H7 (cell line): Measurements from ENCODE around the gene HJV. TPM values are rescaled to one million over a fixed set of nuclear protein-coding genes. Genes with fewer than 3 reads are reported as not detected.

Experiments used
- DNase-seq: peaks from one replicate; pipeline ENCODE4 v3.0.0; 2012
- H3K27me3 ChIP-seq: 2 replicates; pipeline ENCODE4 v1.6.0; 2011; ENCODE audit warnings: mild to moderate bottlenecking, low read length; ENCODE audit not compliant: control insufficient read depth, insufficient read depth
- H3K36me3 ChIP-seq: replicated peaks from 2 replicates; pipeline ENCODE4 v1.5.1; 2011; ENCODE audit warnings: low read length; ENCODE audit not compliant: control insufficient read depth, insufficient read depth
- H3K4me3 ChIP-seq: 2 replicates; pipeline ENCODE4 v1.5.1; 2011; ENCODE audit warnings: low read depth, mild to moderate bottlenecking, control low read depth, low read length, moderate library complexity; ENCODE audit not compliant: insufficient read depth
- total RNA-seq: library from RNA; depleted of rRNA; stranded (reverse); fragments of >200 nt; shearing (Covaris generic); gene quantifications from 2 replicates; pipeline ENCODE4 v1.2.3, GENCODE V29; 2014

Gene HJV
- total RNA-seq, 1 experiment from 2014 or later, result 0.24 TPM

DNA sequence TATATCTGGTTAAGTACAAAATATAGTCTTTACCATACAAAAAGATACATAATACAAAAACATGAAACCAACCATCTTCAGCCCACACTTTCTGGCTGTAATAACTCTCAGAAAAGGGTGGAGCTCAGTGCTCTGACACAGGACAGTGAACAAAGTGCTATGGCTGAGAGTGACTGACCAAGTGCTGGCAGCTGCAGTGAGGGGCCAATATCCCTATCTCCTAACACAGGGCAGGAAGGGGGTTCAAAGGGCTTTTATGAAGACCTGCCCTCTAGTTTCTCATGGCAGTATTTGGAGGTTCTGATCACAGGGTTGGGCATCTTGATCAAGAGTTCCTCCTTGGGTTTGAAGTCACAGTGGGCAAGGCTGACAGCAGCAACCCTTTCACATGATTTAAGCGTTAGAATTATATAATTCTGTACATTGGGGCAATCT is 29.0 kb downstream of the HJV start:
- no peak overlapping the region for H3K4me3 ChIP-seq
- DNase-seq, result no peak
- peaks cover 2% of the 10 kb centered on the region; the same call in 1 of the 2 replicates for H3K27me3 ChIP-seq
- peaks cover 22% of the 10 kb centered on the region for H3K36me3 ChIP-seq

DNA sequence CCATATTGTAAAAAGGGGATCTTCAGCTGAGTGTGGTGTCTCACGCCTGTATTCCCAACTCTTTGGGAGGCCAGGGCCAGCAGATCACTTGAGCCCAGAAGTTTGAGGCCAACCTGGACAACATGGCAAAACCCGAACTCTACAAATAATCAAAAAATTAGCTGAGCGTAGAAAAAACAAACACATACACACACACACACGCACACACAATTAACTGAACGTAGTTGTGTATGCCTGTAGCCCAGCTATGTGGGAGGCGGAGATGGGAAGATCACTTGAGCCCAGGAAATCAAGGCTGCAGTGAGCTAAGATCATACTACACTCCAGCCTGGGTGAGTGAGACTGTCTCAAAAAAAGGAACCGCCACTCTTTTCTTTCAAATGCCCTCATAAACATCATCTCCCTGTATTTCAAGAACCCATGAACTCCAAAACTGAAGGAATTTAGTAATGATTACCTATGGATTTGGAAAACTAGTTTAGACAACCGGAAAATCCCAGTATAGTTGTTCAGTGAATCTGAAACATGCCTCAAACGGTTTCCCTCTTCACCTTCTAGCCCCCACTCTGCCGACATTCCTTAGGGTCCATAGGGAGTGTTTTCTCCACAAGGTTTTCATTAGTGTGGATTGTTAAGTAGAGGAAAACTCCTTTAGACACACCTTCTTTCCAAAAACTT is 29.7 kb downstream of the HJV start:
- DNase-seq, result no peak
- H3K4me3 ChIP-seq, result no peak overlapping the region

DNA sequence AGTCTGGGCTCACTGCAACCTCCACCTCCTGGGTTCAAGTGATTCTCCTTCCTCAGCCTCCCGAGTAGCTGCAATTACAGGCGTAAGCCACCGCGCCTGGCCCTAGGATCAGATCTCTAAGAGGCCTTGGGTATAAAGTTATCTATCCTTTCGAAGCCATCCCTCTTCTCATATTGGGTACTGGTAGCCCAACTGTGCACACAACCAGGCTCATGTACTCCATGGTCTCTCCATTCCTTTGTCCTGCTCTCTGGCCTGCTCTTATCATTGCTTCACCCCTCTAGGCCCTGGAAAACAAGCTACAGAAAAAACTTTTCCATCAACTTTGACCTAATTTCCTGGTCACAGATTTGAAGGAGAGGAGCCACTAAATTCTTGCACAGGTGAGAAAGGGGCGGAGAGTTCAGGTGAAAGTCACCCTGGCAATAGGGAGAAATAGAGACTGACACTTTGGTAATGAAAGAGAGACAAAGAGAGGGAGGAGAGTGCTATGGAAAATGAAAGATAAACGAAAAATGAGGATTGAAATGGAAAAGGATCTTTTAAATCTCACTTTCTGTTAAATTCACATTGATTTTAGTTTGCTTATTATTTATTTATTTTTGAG is 31.2 kb downstream of the HJV start:
- H3K27me3 ChIP-seq, result no peaks in the 10 kb centered on the region; the same call in 1 of the 2 replicates
- DNase-seq, result no peak
- no peak overlapping the region for H3K4me3 ChIP-seq
- peaks cover 22% of the 10 kb centered on the region for H3K36me3 ChIP-seq

More for the DNA sequence above, 29.7 kb downstream of the HJV start:
- H3K27me3 ChIP-seq, result peaks cover 2% of the 10 kb centered on the region; the same call in 1 of the 2 replicates
- H3K36me3 ChIP-seq, result peaks cover 22% of the 10 kb centered on the region

DNA sequence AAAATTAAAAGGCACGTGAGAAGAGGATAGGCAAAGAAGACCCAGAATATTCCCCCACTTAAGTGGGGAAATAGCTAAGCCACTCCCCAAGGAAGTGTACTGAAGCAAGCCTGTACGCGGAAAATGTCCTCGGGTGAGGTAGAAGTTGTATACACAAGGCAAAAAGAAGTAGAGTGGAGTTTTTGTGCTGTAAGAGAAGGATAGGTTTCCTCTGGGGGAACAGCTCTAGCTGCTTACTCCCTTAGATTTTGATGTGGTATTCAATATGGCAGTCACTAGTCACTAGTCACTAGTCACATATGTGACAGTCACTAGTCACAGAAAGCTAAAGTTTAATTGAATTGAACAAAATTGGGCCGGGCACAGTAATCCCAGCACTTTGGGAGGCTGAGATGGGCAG is 32.8 kb downstream of the HJV start:
- no peak overlapping the region for H3K4me3 ChIP-seq
- H3K27me3 ChIP-seq, result no peaks in the 10 kb centered on the region
- H3K36me3 ChIP-seq, result peaks cover 10% of the 10 kb centered on the region
- no peak for DNase-seq

DNA sequence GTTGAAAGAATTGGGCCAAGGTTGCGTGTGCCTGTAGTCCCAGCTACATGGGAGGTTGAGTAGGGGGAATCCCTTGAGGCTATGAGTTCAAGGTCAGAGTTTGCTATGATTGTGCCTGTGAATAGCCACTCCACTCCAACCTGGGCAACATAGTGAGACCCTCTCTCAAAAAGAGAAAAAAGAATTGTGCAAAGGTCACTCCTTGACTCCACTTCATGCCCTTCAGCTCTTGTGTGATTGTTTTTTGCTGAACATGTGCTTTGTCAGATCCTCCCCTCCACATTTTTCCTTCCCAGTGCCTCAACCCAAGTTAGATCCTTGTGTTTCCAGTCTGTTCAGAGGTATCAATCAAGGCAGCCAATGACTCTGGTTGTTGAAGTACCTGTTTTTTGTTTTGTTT is 33.6 kb downstream of the HJV start:
- H3K4me3 ChIP-seq, result no peak overlapping the region
- H3K27me3 ChIP-seq, result no peaks in the 10 kb centered on the region
- DNase-seq, result no peak
- peaks cover 2% of the 10 kb centered on the region; the same call in 1 of the 2 replicates for H3K36me3 ChIP-seq

DNA sequence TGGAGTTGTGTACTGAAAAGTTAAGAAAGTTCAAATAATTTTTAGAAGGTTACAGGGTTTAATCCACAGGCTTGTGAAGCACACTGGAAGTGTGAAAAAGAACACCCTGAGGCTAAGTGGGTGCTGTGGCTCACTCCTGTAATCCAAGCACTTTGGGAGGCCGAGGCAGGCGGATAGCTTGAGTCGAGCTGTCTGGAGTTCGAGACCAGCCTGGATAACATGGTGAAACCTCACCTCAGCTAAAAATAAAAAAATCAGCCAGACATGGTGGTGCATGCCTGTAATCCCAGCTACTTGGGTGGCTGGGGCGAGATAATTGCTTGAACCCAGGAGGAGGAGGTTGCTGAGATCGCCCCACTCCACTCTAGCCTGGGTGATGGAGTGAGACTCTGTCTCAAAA is 35.0 kb downstream of the HJV start:
- H3K36me3 ChIP-seq, result no peaks in the 10 kb centered on the region
- no peak for DNase-seq
- no peak overlapping the region for H3K4me3 ChIP-seq
- H3K27me3 ChIP-seq, result peaks cover 2% of the 10 kb centered on the region; the same call in 1 of the 2 replicates

DNA sequence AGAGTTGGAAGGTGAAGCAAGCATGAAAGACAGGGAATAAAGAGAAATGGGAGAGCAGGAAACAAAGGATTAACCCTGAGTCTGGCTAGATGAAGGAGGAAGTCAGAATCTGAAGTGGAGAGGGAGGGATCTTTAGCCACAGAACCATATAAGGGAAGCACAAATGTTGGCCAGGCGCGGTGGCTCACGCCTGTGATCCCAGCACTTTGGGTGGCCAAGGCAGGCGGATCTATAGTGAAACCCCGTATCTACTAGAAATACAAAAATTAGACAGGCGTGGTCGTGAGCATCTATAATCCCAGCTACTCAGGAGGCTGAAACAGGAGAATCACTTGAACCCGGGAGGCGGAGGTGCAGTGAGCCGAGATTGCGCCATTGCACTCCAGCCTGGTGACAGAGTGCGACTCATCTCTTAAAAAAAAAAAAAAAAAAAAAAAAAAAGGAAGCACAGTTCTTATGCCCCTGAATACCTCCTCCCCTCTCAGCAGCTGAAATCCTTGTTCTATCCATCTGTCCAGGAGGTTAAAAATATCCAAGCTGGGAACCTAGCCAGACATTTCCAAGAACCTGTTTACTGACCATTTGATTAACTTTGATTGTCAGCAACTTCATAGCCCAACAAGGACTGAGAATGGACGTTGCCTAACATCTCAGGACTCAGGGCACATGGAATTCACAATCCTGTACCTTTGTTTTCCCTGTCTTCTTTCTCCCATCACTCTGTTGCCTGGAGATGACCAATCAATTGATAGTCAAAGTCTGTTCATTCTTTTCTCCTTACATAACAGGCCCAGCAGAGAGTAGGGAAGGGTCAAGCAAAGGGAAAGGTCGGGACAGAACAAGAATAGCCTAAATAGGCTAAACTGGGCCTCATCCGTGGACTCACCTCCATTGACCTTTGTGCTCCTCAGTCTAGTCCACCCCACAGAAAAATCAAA is 35.8 kb downstream of the HJV start:
- no peak for DNase-seq
- Histone ChIP-seq H3K36me3 (no peaks in the 10 kb centered on the region), H3K27me3 (peaks cover 2% of the 10 kb centered on the region; the same call in 1 of the 2 replicates), H3K4me3 (no peak overlapping the region)

DNA sequence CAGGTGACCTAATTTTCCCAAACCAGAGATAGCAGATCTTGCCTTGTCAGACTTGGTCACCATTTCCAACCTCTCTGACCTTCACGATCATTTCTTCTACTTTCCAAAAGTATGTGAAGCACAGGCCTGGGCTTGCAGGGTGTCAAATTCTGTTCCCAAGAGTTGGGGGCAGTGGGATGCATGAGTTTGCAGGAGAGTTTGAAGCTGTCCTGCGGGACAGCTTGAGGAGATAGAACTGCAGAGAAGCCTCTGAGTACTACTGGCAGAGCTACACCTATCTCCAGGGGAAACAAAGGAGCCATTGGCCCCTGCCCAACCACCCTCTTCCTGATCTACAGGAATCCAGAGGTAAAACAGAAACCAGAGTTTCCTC is 36.4 kb downstream of the HJV start:
- no peak for DNase-seq
- no peaks in the 10 kb centered on the region for H3K36me3 ChIP-seq
- no peak overlapping the region for H3K4me3 ChIP-seq
- H3K27me3 ChIP-seq, result peaks cover 2% of the 10 kb centered on the region; the same call in 1 of the 2 replicates

DNA sequence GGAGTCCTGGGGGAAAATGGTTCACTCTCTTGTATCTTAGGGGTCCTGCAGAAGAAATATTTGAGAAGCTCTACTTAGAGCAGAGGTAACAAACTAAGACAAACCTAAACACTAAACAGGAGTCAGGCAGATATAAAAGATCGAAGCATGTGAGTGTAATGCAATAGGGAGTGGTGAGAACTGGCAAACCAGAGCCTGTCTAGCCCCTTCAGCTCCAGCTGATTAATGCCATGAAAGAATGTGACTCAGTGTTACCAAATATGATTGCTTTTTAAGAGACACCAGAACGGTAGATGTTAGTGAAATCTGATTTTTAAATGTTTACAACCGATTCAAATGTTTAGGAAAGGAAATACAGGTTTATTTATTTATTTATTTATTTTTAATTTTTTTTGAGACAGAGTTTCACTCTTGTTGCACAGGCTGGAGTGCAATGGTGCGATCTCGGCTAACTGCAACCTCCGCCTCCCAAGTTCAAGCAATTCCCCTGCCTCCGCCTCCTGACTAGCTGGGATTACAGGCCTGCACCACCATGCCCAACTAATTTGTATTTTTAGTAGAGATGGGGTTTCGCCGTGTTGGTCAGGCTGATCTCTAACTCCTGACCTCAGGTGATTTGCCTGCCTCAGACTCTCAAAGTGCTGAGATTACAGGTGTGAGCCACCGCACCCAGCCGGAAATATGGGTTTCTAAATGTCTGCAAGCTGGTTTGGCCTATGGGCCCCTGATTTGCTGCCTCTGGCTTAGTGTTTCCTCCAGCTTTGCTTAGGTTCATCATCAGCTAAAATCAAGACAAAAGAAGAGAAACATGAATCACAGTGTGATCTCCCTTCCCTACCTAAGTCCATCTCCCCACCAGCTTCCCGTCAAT is 37.3 kb downstream of the HJV start:
- H3K36me3 ChIP-seq, result no peaks in the 10 kb centered on the region
- DNase-seq, result no peak
- peaks cover 2% of the 10 kb centered on the region; the same call in 1 of the 2 replicates for H3K27me3 ChIP-seq
- H3K4me3 ChIP-seq, result no peak overlapping the region

DNA sequence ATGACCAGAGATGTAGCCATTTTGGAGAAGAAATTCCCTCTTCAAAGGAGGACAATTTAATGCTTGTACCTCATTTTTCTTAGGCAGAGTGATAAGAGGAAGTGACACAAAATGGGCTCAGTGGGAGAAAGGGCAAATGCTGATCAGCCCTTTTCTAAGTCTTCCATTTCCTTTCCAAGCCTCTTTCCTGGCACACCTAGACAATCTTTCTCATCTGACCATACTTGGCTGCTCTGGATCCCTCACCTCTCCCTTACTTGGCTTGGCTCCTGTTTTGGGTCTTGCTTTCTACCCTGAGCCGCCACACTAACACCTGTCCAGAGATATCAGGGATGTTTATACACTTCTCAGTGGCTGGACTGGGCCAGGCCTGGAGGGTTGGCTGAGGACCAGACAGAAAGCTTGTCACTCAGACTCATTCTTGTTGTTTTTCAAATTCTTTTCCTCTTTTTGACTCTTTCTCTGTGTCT is 38.3 kb downstream of the HJV start:
- no peak for DNase-seq
- Histone ChIP-seq H3K27me3 (peaks cover 2% of the 10 kb centered on the region; the same call in 1 of the 2 replicates), H3K4me3 (no peak overlapping the region), H3K36me3 (no peaks in the 10 kb centered on the region)

DNA sequence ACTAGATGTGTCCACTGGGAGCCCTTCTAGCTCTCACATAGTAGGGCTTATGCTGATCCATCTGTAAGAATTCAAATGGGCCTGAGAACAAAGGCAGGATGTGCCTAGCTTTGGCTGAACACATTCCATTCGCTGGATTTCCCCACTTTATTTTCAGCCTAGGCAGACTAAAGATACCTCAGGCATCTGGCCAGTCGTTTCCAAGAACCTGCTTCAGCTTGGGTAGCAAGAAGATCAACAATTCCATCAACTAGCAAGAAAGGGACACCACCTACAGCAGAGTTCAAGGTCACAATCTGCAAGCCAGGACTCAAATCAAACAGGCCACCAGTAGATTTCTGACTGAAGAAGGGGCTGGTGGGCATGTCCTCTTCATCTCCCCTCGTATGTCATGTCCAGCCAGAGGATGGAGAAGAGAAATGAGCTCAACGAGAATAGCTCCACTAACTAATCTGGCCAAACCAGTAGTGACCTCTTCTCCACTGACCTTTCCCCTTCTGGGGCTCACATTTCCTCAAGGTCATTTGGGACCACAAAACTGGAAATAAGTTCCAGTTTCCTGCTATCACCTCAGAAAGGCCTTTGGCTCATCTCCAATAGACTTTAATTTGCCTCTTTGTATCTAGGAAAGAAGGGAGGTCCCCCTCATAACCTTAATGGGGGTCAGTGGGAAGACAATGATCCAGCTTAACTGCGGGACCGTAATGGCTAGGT is 39.4 kb downstream of the HJV start:
- no peak overlapping the region for H3K4me3 ChIP-seq
- peaks cover 2% of the 10 kb centered on the region; the same call in 1 of the 2 replicates for H3K27me3 ChIP-seq
- no peaks in the 10 kb centered on the region for H3K36me3 ChIP-seq
- DNase-seq, result no peak

DNA sequence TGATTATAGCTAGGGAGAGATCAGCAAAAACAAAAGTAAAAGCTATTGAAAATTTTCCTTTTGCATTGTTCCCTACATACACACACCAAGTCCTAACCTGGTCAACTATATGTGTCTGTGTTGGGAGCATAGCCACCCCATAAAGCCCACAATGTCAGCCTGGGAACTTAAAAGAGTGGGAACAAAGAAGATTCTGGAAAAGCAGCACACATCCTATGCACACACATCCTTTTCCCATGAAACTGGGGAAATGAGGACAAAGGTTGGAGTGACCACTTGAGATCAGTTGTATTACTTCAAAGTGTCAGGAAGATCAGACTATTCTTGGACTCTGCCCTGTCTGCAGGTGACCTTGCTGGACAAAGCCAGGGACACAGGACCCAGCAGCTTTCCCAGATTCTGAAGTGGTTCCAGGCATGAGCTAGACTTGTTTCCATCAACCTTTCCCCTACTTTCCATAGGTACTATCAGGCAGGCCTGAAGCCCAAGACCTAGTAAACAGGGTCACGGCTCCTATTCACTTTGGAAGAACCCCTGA is 41.0 kb downstream of the HJV start:
- no peaks in the 10 kb centered on the region for H3K36me3 ChIP-seq
- peaks cover 2% of the 10 kb centered on the region; the same call in 1 of the 2 replicates for H3K27me3 ChIP-seq
- H3K4me3 ChIP-seq, result no peak overlapping the region
- DNase-seq, result no peak
